Ovary (tissue), 3 donors: ENCODE data around the gene FKBP3.
"Not testable (repeated sequence)": the region's sequence is repeated elsewhere in the genome, so short reads cannot be mapped to it uniquely, and the experiment has no call there.

Source experiments
- EP300 ChIP-seq: sonication (generic); formaldehyde crosslinking; IDR thresholded peaks from one replicate; pipeline ENCODE4 v1.6.1; 2017; ENCODE audit warnings: antibody characterized with exemption
- POLR2A ChIP-seq: fragments of 450-650 bp; IDR thresholded peaks from one replicate; pipeline ENCODE4 v1.6.1; 2017; ENCODE audit warnings: antibody characterized with exemption, mild to moderate bottlenecking, moderate library complexity
- TF ChIP-seq, protein P1 (sequence below), 3 donors: fragments of 450-650 bp in 2 of 3; fragments of 200-600 bp in 1 of 3; IDR thresholded peaks; one replicate each; pipeline versions ENCODE4 v1.5.1 to v1.8.0; 2016 to 2022; ENCODE audit warnings: antibody characterized with exemption in 3 of 3, mild to moderate bottlenecking in 1 of 3
- donor health status: DM: no; HTN: no; CAD: no.

DNA sequence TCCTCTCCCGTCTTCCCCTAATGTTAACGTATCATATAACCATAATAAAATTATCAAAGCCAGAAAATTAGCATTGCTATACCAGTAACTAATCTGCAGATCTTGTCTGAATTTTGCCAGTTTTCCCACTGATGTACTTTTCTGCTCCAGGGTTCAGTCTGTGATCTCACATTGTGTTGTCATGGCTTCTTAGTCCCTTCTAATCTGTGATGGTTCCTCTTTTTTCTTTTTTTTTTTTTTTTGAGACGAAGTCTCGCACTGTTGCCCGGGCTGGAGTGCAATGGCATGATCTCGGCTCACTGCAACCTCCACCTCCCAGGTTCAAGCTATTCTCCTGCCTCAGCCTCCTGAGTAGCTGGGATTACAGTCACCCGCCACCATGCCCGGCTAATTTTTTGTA, 7.8 kb upstream of the FKBP3 start:
- not testable (repeated sequence) for TF ChIP-seq EP300, POLR2A
- TF ChIP-seq, protein P1, sequence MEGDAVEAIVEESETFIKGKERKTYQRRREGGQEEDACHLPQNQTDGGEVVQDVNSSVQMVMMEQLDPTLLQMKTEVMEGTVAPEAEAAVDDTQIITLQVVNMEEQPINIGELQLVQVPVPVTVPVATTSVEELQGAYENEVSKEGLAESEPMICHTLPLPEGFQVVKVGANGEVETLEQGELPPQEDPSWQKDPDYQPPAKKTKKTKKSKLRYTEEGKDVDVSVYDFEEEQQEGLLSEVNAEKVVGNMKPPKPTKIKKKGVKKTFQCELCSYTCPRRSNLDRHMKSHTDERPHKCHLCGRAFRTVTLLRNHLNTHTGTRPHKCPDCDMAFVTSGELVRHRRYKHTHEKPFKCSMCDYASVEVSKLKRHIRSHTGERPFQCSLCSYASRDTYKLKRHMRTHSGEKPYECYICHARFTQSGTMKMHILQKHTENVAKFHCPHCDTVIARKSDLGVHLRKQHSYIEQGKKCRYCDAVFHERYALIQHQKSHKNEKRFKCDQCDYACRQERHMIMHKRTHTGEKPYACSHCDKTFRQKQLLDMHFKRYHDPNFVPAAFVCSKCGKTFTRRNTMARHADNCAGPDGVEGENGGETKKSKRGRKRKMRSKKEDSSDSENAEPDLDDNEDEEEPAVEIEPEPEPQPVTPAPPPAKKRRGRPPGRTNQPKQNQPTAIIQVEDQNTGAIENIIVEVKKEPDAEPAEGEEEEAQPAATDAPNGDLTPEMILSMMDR (IDR thresholded peaks at IDR 0.05), result not testable (repeated sequence)
